Stomach (tissue), 4 donors: Measurements from ENCODE around the gene HECTD4.

ENCODE experiments used
- CTCF ChIP-seq, 7 experiments: fragments of 450-650 bp in 4 of 7; fragments of 200-600 bp in 3 of 7; sonication (generic) in 3 of 7; IDR thresholded peaks; one replicate each; pipeline ENCODE4 v1.5.1; 2016 to 2019; ENCODE audit warnings: antibody characterized with exemption in 7 of 7, control low read depth in 2 of 7, mild to moderate bottlenecking in 1 of 7
- POLR2A ChIP-seq, 4 donors: fragments of 450-650 bp; IDR thresholded peaks; one replicate each; pipeline ENCODE4 v1.6.1; 2016; ENCODE audit warnings: antibody characterized with exemption in 4 of 4, control low read depth in 2 of 4, mild to moderate bottlenecking in 1 of 4, moderate library complexity in 1 of 4
- POLR2AphosphoS5 ChIP-seq, 3 donors: sonication (generic); formaldehyde crosslinking; IDR thresholded peaks; one replicate each; pipeline ENCODE4 v1.6.1; 2016; ENCODE audit warnings: antibody characterized with exemption in 3 of 3

- TF ChIP-seq CTCF (IDR thresholded peaks at IDR 0.05): no peak
- no peak for TF ChIP-seq POLR2A (IDR thresholded peaks at IDR 0.05)
- TF ChIP-seq POLR2AphosphoS5 (IDR thresholded peaks at IDR 0.05): no peak
Measured at GRCh38 chr12:112382866-112383265, 635 bp upstream of the HECTD4 start.
